Spleen (tissue), 11 donors: ENCODE measurements around the gene IQSEC3. TPM values are rescaled to one million over a fixed set of nuclear protein-coding genes. Genes with fewer than 3 reads are reported as not detected.

ENCODE experiments used
- DNase-seq: peaks from one replicate; pipeline ENCODE4 v3.0.0-alpha.2; 2020
- H3K27ac ChIP-seq, 8 donors: fragments of 200-600 bp; sonication (generic) in 7 of 8; 1 replicate in 4 of 8; 2 replicates in 4 of 8; pipeline versions ENCODE4 v1.5.0 to v1.8.0; 2016 to 2021; ENCODE audit warnings: inconsistent platforms in 4 of 8, mild to moderate bottlenecking in 4 of 8, moderate library complexity in 1 of 8
- H3K27me3 ChIP-seq, 7 donors: fragments of 200-600 bp; sonication (generic) in 6 of 7; replicated peaks in 1 of 7; 1 replicate in 4 of 7; 2 replicates in 3 of 7; pipeline versions ENCODE4 v1.5.0 to v1.8.0; 2016 to 2021; ENCODE audit warnings: inconsistent platforms in 3 of 7, mild to moderate bottlenecking in 1 of 7
- H3K36me3 ChIP-seq, 6 donors: fragments of 200-600 bp; sonication (generic) in 5 of 6; 1 replicate in 4 of 6; 2 replicates in 2 of 6; pipeline versions ENCODE4 v1.5.0 to v1.8.0; 2016 to 2021; ENCODE audit warnings: inconsistent platforms in 2 of 6
- H3K4me1 ChIP-seq, 6 donors: fragments of 200-600 bp; sonication (generic) in 5 of 6; 1 replicate in 3 of 6; 2 replicates in 3 of 6; pipeline versions ENCODE4 v1.5.0 to v1.8.0; 2016 to 2021; ENCODE audit warnings: inconsistent platforms in 3 of 6
- H3K4me3 ChIP-seq, 8 donors: fragments of 200-600 bp; sonication (generic) in 7 of 8; 1 replicate in 4 of 8; 2 replicates in 4 of 8; pipeline versions ENCODE4 v1.5.0 to v1.8.0; 2016 to 2021; ENCODE audit warnings: inconsistent platforms in 4 of 8, mild to moderate bottlenecking in 4 of 8, moderate library complexity in 2 of 8
- H3K9me3 ChIP-seq, 8 donors: fragments of 200-600 bp; sonication (generic) in 7 of 8; 1 replicate in 4 of 8; 2 replicates in 4 of 8; pipeline versions ENCODE4 v1.5.0 to v1.8.0; 2016 to 2021; ENCODE audit warnings: inconsistent platforms in 4 of 8
- POLR2A ChIP-seq, 3 donors: fragments of 450-650 bp; IDR thresholded peaks; one replicate each; pipeline ENCODE4 v1.5.1; 2017; ENCODE audit warnings: antibody characterized with exemption in 3 of 3, mild to moderate bottlenecking in 1 of 3
- POLR2AphosphoS5 ChIP-seq, 3 donors: sonication (generic); formaldehyde crosslinking; IDR thresholded peaks; one replicate each; pipeline ENCODE4 v1.5.1; 2017; ENCODE audit warnings: antibody characterized with exemption in 3 of 3
- WGBS, 5 donors: extraction: QIAGEN DNeasy Blood & Tissue Kit in 3 of 5; methylation state at CpG; one replicate each; pipeline versions ENCODE4 v1.1.5 to v1.1.7; 2013 to 2018; 5-methylcytosine and 5-hydroxymethylcytosine counted together
- intact Hi-C: fragments of 100-400 bp; cut with DNase I; formaldehyde crosslinking; loops from one replicate; pipeline ENCODE4 v1.15.0; 2023; ENCODE audit warnings: low total_unique reads
- polyA plus RNA-seq, 3 donors: library from polyadenylated mRNA; stranded (reverse); fragments of 200-250 nt; gene quantifications; one replicate each; pipeline ENCODE4 v1.2.1, GENCODE V29; 2013
- total RNA-seq, 7 donors: library from RNA; depleted of rRNA in 3 of 7; stranded (reverse); fragments of >200 nt in 3 of 7; fragmentation: NEBNext Ultra II Directional in 4 of 7; extraction: Animal tissue kit (Norgen Biotek cat#: 25700) in 4 of 7; gene quantifications; one replicate each; pipeline versions ENCODE4 v1.1.0 to v1.2.1, GENCODE V29; 2016 to 2021
- TF ChIP-seq, protein P1 (sequence below), 11 experiments: fragments of 200-600 bp in 7 of 11; fragments of 450-650 bp in 4 of 11; sonication (generic) in 4 of 11; IDR thresholded peaks in 8 of 11; conservative IDR thresholded peaks in 3 of 11; 1 replicate in 7 of 11; 2 replicates in 4 of 11; pipeline versions ENCODE4 v1.4.0 to v1.8.0; 2016 to 2021; ENCODE audit warnings: antibody characterized with exemption in 11 of 11, inconsistent platforms in 4 of 11, mild to moderate bottlenecking in 1 of 11
- donor health status: healthy with polysubstance abuse.
- donor health status: DM: no; HTN: no; CAD: no; lungs with moderate emphysema.
- donor health status: DM: no; HTN: no; CAD: no.
- donor health status: Bipolar disorder and iron deficiency.
- donor health status: healthy.
- donor health status: DM: no; HTN: no; CAD: no.
- donor health status: DM: yes; HTN: yes; CAD: no.

IQSEC3 gene
- total and polyA plus RNA-seq, 10 donors = 0.20 to 1.6 (median 0.52) TPM; not detected in 1

DNA sequence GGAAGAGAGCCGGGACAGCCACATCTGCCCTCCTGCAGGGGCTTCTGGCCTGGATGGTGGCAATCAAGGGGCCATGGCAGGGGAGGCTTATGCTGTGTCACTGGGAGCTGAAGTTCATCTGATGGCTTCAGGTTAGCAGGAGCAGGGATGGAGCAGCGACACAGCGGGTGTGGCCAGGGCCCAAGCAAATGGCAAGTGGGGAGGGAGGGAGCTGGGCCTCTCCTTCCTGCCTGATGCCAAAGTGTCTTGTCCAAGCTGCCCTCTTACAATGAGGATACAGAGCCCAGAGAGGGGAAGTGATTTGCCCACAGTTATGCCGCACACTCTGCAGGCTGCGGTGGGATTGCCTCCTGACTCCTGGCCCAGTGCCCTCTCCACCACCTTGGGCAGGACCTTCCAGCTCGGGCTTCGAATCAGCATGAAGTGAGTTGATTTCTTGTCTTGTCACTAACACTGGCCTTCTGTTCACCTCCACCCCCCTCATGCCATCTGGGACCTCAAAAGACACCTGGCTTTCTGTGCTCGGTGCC, 51.3 kb downstream of the IQSEC3 start:
- DNase-seq = peak; percentile 46
- intact Hi-C loops = no loop called here
- peaks cover 0 to 43% (median 0%) of the 10 kb centered on the region in 7 donors for H3K27me3 ChIP-seq
- no peaks in the 10 kb centered on the region for H3K36me3 ChIP-seq
- no peak overlapping the region for H3K4me3 ChIP-seq
- WGBS, 5 donors = 71 to 88% (median 81%) methylated on average over 7 to 8 of the region's 8 CpGs
- TF ChIP-seq POLR2A (IDR thresholded peaks at IDR 0.05) (no peak), POLR2AphosphoS5 (IDR thresholded peaks at IDR 0.05) (no peak)
- TF ChIP-seq, protein P1, sequence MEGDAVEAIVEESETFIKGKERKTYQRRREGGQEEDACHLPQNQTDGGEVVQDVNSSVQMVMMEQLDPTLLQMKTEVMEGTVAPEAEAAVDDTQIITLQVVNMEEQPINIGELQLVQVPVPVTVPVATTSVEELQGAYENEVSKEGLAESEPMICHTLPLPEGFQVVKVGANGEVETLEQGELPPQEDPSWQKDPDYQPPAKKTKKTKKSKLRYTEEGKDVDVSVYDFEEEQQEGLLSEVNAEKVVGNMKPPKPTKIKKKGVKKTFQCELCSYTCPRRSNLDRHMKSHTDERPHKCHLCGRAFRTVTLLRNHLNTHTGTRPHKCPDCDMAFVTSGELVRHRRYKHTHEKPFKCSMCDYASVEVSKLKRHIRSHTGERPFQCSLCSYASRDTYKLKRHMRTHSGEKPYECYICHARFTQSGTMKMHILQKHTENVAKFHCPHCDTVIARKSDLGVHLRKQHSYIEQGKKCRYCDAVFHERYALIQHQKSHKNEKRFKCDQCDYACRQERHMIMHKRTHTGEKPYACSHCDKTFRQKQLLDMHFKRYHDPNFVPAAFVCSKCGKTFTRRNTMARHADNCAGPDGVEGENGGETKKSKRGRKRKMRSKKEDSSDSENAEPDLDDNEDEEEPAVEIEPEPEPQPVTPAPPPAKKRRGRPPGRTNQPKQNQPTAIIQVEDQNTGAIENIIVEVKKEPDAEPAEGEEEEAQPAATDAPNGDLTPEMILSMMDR (IDR thresholded peaks at IDR 0.05 in 8 of 11, conservative IDR thresholded peaks at IDR 0.05 in 3 of 11) = no peak
- H3K4me1 ChIP-seq = no peaks in the 10 kb centered on the region
- H3K9me3 ChIP-seq = no peaks in the 10 kb centered on the region
- H3K27ac ChIP-seq = no peak overlapping the region

DNA sequence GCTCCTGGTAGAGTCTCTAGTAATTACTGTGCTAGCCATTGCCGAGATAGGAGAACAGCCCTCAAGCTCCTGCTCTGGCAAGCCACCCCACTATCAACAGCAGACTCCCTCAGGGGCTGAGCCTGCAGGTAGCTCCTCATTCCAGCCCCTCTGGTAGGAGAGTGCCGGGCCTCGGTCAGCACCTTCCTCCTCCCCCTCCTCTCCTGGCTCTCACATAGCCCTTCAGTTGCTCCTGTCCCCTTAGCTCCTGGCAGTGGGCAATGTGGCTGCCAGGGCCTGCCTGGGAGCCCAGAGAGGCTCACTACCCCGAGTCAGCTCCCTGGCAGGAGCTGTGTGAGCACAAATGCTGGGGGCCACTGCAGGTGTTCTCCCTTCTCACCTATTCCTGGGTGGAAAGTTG, 52.0 kb downstream of the IQSEC3 start:
- intact Hi-C loops = no loop called here
- Histone ChIP-seq H3K36me3 (no peaks in the 10 kb centered on the region), H3K4me1 (no peaks in the 10 kb centered on the region), H3K27ac (no peak overlapping the region), H3K9me3 (no peaks in the 10 kb centered on the region), H3K4me3 (no peak overlapping the region), H3K27me3 (peaks cover 0 to 43% (median 0%) of the 10 kb centered on the region in 7 donors)
- DNase-seq = peak; percentile 20
- WGBS, 5 donors = 56 to 82% (median 75%) methylated on average over 3 to 4 of the region's 4 CpGs
- TF ChIP-seq POLR2A (IDR thresholded peaks at IDR 0.05) (no peak), POLR2AphosphoS5 (IDR thresholded peaks at IDR 0.05) (no peak)
- TF ChIP-seq, protein P1 (IDR thresholded peaks at IDR 0.05 in 8 of 11, conservative IDR thresholded peaks at IDR 0.05 in 3 of 11) = no peak

DNA sequence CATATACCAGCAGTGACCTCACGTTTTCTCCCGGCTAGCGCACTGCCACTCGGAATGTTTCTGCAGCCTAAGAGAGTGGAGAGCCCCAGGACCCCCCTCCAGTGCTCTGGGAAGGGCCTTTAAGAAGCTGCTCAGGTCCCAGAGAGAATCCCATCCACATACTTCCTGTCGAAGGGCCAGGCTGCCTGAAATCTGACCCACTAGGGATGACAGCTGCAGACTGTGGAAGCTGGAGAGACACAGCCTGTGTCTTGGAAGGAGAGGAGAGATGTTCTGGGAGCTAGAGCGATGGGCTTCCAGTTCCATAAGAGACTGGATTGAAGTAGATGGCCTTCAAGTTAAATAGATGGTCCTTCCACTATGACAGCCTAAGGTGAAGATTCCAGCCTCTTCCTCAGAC, 54.4 kb downstream of the IQSEC3 start:
- intact Hi-C loops = no loop called here
- TF ChIP-seq, protein P1 (IDR thresholded peaks at IDR 0.05 in 8 of 11, conservative IDR thresholded peaks at IDR 0.05 in 3 of 11) = no peak
- no peaks in the 10 kb centered on the region for H3K9me3 ChIP-seq
- H3K4me3 ChIP-seq = no peak overlapping the region
- H3K36me3 ChIP-seq = no peaks in the 10 kb centered on the region
- H3K27me3 ChIP-seq = peaks cover 0 to 34% (median 0%) of the 10 kb centered on the region in 7 donors
- H3K27ac ChIP-seq = no peak overlapping the region
- peak; percentile 2 for DNase-seq
- no peaks in the 10 kb centered on the region for H3K4me1 ChIP-seq
- 63 to 85% (median 69%) methylated on average over 6 of the region's 6 CpGs for WGBS, 5 donors

DNA sequence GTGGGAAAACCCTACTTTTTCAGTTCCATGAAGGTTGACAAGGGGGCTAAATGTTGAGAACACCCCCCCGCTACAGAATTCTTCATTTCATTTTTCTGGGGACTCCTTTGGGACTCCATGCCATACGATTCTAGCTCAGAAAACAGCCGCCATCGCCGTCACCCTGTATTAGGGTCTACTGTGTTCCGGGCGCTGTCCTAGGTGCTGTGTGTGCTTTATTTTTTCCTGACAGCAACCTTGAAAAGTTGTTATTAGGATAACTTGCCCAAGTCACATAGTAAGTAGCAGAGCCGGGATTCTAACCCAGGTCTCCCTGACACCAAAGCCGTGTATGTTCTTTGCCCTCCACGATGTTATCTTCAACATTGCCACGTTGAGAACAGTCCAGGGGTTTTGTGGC, 55.1 kb downstream of the IQSEC3 start:
- WGBS, 5 donors = 84 to 96% (median 90%) methylated on average over 11 of the region's 11 CpGs
- H3K27ac ChIP-seq = no peak overlapping the region
- H3K4me1 ChIP-seq = no peaks in the 10 kb centered on the region
- DNase-seq = no peak
- H3K4me3 ChIP-seq = no peak overlapping the region
- no peaks in the 10 kb centered on the region for H3K9me3 ChIP-seq
- intact Hi-C loops = no loop called here
- TF ChIP-seq POLR2A (IDR thresholded peaks at IDR 0.05) = no peak
- TF ChIP-seq POLR2AphosphoS5 (IDR thresholded peaks at IDR 0.05) = no peak
- TF ChIP-seq, protein P1 (IDR thresholded peaks at IDR 0.05 in 8 of 11, conservative IDR thresholded peaks at IDR 0.05 in 3 of 11) = no peak
- H3K27me3 ChIP-seq = peaks cover 0 to 27% (median 0%) of the 10 kb centered on the region in 7 donors
- H3K36me3 ChIP-seq = no peaks in the 10 kb centered on the region
